ENCODE data around the gene KCNQ1.

Gene KCNQ1

GRCh38 chr11:2397005-2397404 lies 47.8 kb upstream of the KCNQ1 start:
- ATAC-seq (ENCODE audit: low read depth) (no peak), DNase-seq (ENCODE audit: low spot score) (no peak)
- H3K4me3 ChIP-seq (ENCODE audit: severe bottlenecking) = no peak overlapping the region
- no peaks in the 10 kb centered on the region for H3K9me3 ChIP-seq (ENCODE audit: severe bottlenecking)
- TF ChIP-seq, protein P1, sequence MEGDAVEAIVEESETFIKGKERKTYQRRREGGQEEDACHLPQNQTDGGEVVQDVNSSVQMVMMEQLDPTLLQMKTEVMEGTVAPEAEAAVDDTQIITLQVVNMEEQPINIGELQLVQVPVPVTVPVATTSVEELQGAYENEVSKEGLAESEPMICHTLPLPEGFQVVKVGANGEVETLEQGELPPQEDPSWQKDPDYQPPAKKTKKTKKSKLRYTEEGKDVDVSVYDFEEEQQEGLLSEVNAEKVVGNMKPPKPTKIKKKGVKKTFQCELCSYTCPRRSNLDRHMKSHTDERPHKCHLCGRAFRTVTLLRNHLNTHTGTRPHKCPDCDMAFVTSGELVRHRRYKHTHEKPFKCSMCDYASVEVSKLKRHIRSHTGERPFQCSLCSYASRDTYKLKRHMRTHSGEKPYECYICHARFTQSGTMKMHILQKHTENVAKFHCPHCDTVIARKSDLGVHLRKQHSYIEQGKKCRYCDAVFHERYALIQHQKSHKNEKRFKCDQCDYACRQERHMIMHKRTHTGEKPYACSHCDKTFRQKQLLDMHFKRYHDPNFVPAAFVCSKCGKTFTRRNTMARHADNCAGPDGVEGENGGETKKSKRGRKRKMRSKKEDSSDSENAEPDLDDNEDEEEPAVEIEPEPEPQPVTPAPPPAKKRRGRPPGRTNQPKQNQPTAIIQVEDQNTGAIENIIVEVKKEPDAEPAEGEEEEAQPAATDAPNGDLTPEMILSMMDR (IDR thresholded peaks at IDR 0.05; ENCODE audit: poor library complexity, severe bottlenecking) = no peak
- H3K27me3 ChIP-seq (ENCODE audit: insufficient read depth, poor library complexity, severe bottlenecking) = no peaks in the 10 kb centered on the region
- H3K4me1 ChIP-seq (ENCODE audit: insufficient read depth, poor library complexity, severe bottlenecking) = peaks cover 4% of the 10 kb centered on the region
- H3K36me3 ChIP-seq (ENCODE audit: low read depth) = peaks cover 45% of the 10 kb centered on the region
- H3K27ac ChIP-seq (ENCODE audit: poor library complexity, severe bottlenecking) = no peak overlapping the region

GRCh38 chr11:2398664-2399355 lies 46.0 kb upstream of the KCNQ1 start:
- DNase-seq (ENCODE audit: low spot score) (no peak), ATAC-seq (ENCODE audit: low read depth) (no peak)
- H3K9me3 ChIP-seq (ENCODE audit: severe bottlenecking) = no peaks in the 10 kb centered on the region
- H3K4me1 ChIP-seq (ENCODE audit: insufficient read depth, poor library complexity, severe bottlenecking) = peaks cover 4% of the 10 kb centered on the region
- TF ChIP-seq, protein P1 (IDR thresholded peaks at IDR 0.05; ENCODE audit: poor library complexity, severe bottlenecking) = no peak
- peak overlapping the region; percentile 63 for H3K4me3 ChIP-seq (ENCODE audit: severe bottlenecking)
- no peaks in the 10 kb centered on the region for H3K27me3 ChIP-seq (ENCODE audit: insufficient read depth, poor library complexity, severe bottlenecking)
- peaks cover 45% of the 10 kb centered on the region for H3K36me3 ChIP-seq (ENCODE audit: low read depth)
- peak overlapping the region; percentile 68 for H3K27ac ChIP-seq (ENCODE audit: poor library complexity, severe bottlenecking)

- TF ChIP-seq, protein P1 (IDR thresholded peaks at IDR 0.05; ENCODE audit: poor library complexity, severe bottlenecking) = no peak
- no peaks in the 10 kb centered on the region for H3K9me3 ChIP-seq (ENCODE audit: severe bottlenecking)
- peak overlapping the region; percentile 63 for H3K4me3 ChIP-seq (ENCODE audit: severe bottlenecking)
- DNase-seq (ENCODE audit: low spot score) = no peak
- peak; percentile 20 for ATAC-seq (ENCODE audit: low read depth)
- H3K27me3 ChIP-seq (ENCODE audit: insufficient read depth, poor library complexity, severe bottlenecking) = no peaks in the 10 kb centered on the region
- H3K4me1 ChIP-seq (ENCODE audit: insufficient read depth, poor library complexity, severe bottlenecking) = peaks cover 4% of the 10 kb centered on the region
- H3K36me3 ChIP-seq (ENCODE audit: low read depth) = peaks cover 37% of the 10 kb centered on the region
- H3K27ac ChIP-seq (ENCODE audit: poor library complexity, severe bottlenecking) = peak overlapping the region; percentile 68
Measured at GRCh38 chr11:2399488-2400068, 45.2 kb upstream of the KCNQ1 start.

GRCh38 chr11:2400069-2400761 lies 44.6 kb upstream of the KCNQ1 start, which contains the start of gene TSSC4:
TSS of gene TSSC4 (plus strand) at chr11:2400750. CDS start at chr11:2402634, 1,884 bp downstream.
- peak within 1 kb of the TSS; percentile 80 for H3K4me3 ChIP-seq (ENCODE audit: severe bottlenecking)
- TF ChIP-seq, protein P1 (IDR thresholded peaks at IDR 0.05; ENCODE audit: poor library complexity, severe bottlenecking) = peak; percentile 98
- H3K9me3 ChIP-seq (ENCODE audit: severe bottlenecking) = no peaks in the 10 kb centered on the region
- H3K27ac ChIP-seq (ENCODE audit: poor library complexity, severe bottlenecking) = peak within 1 kb of the TSS; percentile 68
- peak; percentile 99 for DNase-seq (ENCODE audit: low spot score)
- peak; percentile 89 for ATAC-seq (ENCODE audit: low read depth)
- H3K27me3 ChIP-seq (ENCODE audit: insufficient read depth, poor library complexity, severe bottlenecking) = no peaks in the 10 kb centered on the region
- peaks cover 33% of the 10 kb centered on the region for H3K36me3 ChIP-seq (ENCODE audit: low read depth)
- peaks cover 4% of the 10 kb centered on the region for H3K4me1 ChIP-seq (ENCODE audit: insufficient read depth, poor library complexity, severe bottlenecking)
